Colon (tissue), 2 donors: Measurements from ENCODE around the gene SNX15.
"Not testable (repeated sequence)": the region's sequence is repeated elsewhere in the genome, so short reads cannot be mapped to it uniquely, and the experiment has no call there.

Source experiments
- FAIRE-seq: peaks from 2 replicates; lab custom pipeline; 2012; peaks lifted over from hg19 to GRCh38; lab: Jason Lieb, UNC
- donor health status: control.
- donor health status: control.

The SNX15 gene

GRCh38 chr11:65027213-65028067 is at the start of gene SNX15:
TSS of gene SNX15 (plus strand) at chr11:65027439. CDS start at chr11:65027538, 99 bp downstream.
- FAIRE-seq = no peak

- not testable (repeated sequence) for FAIRE-seq
Observed at GRCh38 chr11:64983339-64983738, 43.9 kb upstream of the SNX15 start.

GRCh38 chr11:64987998-64988854 is 39.0 kb upstream of the SNX15 start:
- FAIRE-seq = no peak

GRCh38 chr11:64989416-64989815 is 37.8 kb upstream of the SNX15 start:
- FAIRE-seq = no peak

- FAIRE-seq = no peak
Observed at GRCh38 chr11:64990222-64990923, 36.9 kb upstream of the SNX15 start.

- FAIRE-seq = no peak
Observed at GRCh38 chr11:64994318-64994717, 32.9 kb upstream of the SNX15 start.

GRCh38 chr11:64996327-64996709 is 30.9 kb upstream of the SNX15 start:
- no peak for FAIRE-seq

GRCh38 chr11:64996710-64997380 is 30.4 kb upstream of the SNX15 start, which contains the start of gene BATF2:
TSS of gene BATF2 (minus strand) at chr11:64996971. CDS start at chr11:64996914, 57 bp downstream.
- no peak for FAIRE-seq

GRCh38 chr11:64998141-64998540 is 29.1 kb upstream of the SNX15 start:
- FAIRE-seq = no peak

GRCh38 chr11:64998690-64999431 is 28.4 kb upstream of the SNX15 start:
- no peak for FAIRE-seq

GRCh38 chr11:64999478-64999877 is 27.8 kb upstream of the SNX15 start:
- no peak for FAIRE-seq

- FAIRE-seq = no peak
Observed at GRCh38 chr11:65002706-65003105, 24.5 kb upstream of the SNX15 start.

- no peak for FAIRE-seq
Observed at GRCh38 chr11:65003282-65003681, 24.0 kb upstream of the SNX15 start.

- not testable (repeated sequence) for FAIRE-seq
Observed at GRCh38 chr11:65003968-65004367, 23.3 kb upstream of the SNX15 start.

GRCh38 chr11:65008016-65008415 is 19.2 kb upstream of the SNX15 start:
- FAIRE-seq = no peak

GRCh38 chr11:65008873-65009272 is 18.4 kb upstream of the SNX15 start:
- no peak for FAIRE-seq

GRCh38 chr11:65013130-65013887 is 13.9 kb upstream of the SNX15 start:
- FAIRE-seq = no peak

GRCh38 chr11:65013888-65014725 is 13.1 kb upstream of the SNX15 start, which contains the start of gene ARL2:
TSS of gene ARL2 (plus strand) at chr11:65014160. CDS start at chr11:65014208, 48 bp downstream.
- no peak for FAIRE-seq

- FAIRE-seq = no peak
Observed at GRCh38 chr11:65014726-65015227, 12.5 kb upstream of the SNX15 start.
